Mucosa of rectum (tissue), 2 donors: Measurements from ENCODE around the gene TMEM187.
"Not testable (repeated sequence)": the region's sequence is repeated elsewhere in the genome, so short reads cannot be mapped to it uniquely, and the experiment has no call there.

Source experiments
- H3K27ac ChIP-seq, 2 donors: one replicate each; pipeline ENCODE4 v1.7.0; 2013; ENCODE audit warnings: inconsistent platforms in 2 of 2, low read depth in 2 of 2, low read length in 2 of 2
- H3K27me3 ChIP-seq, 2 donors: one replicate each; pipeline ENCODE4 v1.7.0; 2013; ENCODE audit warnings: low read length in 2 of 2; ENCODE audit not compliant: control insufficient read depth in 2 of 2, insufficient read depth in 2 of 2
- H3K36me3 ChIP-seq, 2 donors: one replicate each; pipeline ENCODE4 v1.7.0; 2013; ENCODE audit warnings: low read length in 2 of 2; ENCODE audit not compliant: control insufficient read depth in 2 of 2, insufficient read depth in 2 of 2
- H3K4me1 ChIP-seq, 2 donors: one replicate each; pipeline ENCODE4 v1.7.0; 2013; ENCODE audit warnings: low read length in 2 of 2, mild to moderate bottlenecking in 1 of 2; ENCODE audit not compliant: control insufficient read depth in 2 of 2, insufficient read depth in 2 of 2
- H3K4me3 ChIP-seq, 2 donors: one replicate each; pipeline ENCODE4 v1.7.0; 2013; ENCODE audit warnings: low read length in 2 of 2
- H3K9ac ChIP-seq, 2 donors: one replicate each; pipeline ENCODE4 v1.7.0; 2013; ENCODE audit warnings: low read length in 2 of 2, low read depth in 1 of 2, mild to moderate bottlenecking in 1 of 2
- H3K9me3 ChIP-seq, 2 donors: one replicate each; pipeline ENCODE4 v1.7.0; 2013; ENCODE audit warnings: low read length in 2 of 2; ENCODE audit not compliant: control insufficient read depth in 2 of 2
- donor health status: healthy.
- donor health status: Normal muscosa, but diverticular disease.

The TMEM187 gene

GRCh38 chrX:153969904-153970356 is 2.6 kb upstream of the TMEM187 start:
- H3K9ac ChIP-seq: peak overlapping the region in 1 of 2 donors; percentile 34
- H3K4me1 ChIP-seq: peaks cover 42 to 52% of the 10 kb centered on the region in 2 donors

DNA sequence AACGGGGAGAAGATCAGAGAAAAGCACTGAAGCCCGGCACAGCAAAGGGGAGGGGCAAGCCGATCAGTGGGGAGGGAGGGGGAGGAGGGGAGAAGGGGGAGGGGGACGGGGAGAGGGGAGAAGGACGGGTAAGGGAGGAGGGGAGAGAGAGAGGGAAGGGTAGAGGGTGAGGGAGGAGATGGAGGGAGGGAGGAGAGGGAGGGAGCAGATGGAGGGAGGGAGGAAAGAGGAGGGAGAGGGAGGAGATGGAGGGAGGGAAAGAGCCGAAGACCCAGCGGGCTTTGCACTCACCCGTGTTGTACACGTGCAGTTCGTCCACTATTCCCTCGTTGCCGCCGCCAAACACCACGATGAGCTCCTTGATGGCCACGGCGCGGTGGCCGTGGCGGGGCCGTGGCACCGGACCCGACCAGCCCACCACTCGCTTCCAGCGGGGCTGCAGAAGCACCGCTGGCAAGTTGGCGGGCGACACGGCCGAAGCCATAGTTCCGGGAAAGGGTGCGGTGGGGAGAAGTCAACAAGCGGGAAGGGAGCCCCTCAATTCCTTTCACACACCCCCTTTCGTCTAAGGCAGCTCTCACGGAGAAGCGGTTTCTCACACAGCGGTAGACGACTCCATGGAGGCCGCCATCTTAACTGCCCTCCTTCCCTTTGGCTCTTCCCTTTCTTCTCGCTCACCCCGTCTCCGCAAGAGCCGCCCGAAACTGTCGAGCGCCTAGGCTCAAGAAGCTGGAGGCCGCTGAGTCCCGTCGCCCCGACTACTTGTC is 2.0 kb upstream of the TMEM187 start:
- Histone ChIP-seq H3K36me3 (no peaks in the 10 kb centered on the region), H3K4me1 (peaks cover 42 to 52% of the 10 kb centered on the region in 2 donors), H3K9ac (peak overlapping the region; percentile 93 to 98), H3K9me3 (no peaks in the 10 kb centered on the region), H3K27ac (peak overlapping the region; percentile 99 to 100), H3K4me3 (peak overlapping the region; percentile 88 to 97), H3K27me3 (no peaks in the 10 kb centered on the region)

More at GRCh38 chrX:153969904-153970356, 2.6 kb upstream of the TMEM187 start:
- no peaks in the 10 kb centered on the region for H3K9me3 ChIP-seq
- H3K27ac ChIP-seq: peak overlapping the region; percentile 17 to 100
- no peaks in the 10 kb centered on the region for H3K36me3 ChIP-seq
- H3K4me3 ChIP-seq: peak overlapping the region; percentile 88 to 97
- no peaks in the 10 kb centered on the region for H3K27me3 ChIP-seq

DNA sequence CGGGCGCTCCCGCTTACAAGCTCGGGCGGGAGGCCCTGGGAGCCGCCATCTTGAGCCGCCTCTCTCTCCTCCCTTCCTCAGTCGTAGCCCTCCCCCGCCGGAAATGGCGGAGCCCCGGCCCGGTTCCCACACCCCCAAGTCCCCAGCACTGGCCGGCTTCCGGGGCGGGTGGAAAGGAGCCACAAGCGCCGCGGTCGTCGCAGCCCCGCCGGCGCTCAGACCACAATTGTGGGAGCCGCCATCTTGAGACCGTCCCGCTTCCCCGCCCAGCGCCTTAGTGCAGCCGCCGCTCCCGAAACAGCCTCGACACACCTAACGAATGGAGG is 1.5 kb upstream of the TMEM187 start:
- Histone ChIP-seq H3K4me1 (peaks cover 42 to 52% of the 10 kb centered on the region in 2 donors), H3K9me3 (no peaks in the 10 kb centered on the region), H3K9ac (peak overlapping the region; percentile 93 to 98), H3K36me3 (no peaks in the 10 kb centered on the region), H3K27ac (peak overlapping the region; percentile 99 to 100), H3K4me3 (peak overlapping the region; percentile 88 to 97), H3K27me3 (no peaks in the 10 kb centered on the region)

GRCh38 chrX:153971450-153972367 is 845 bp upstream of the TMEM187 start, which contains the start of gene HCFC1:
Gene HCFC1, minus strand, starts transcription at chrX:153971818. Its CDS starts 978 bp downstream, at chrX:153970840.
- Histone ChIP-seq H3K36me3 (no peaks in the 10 kb centered on the region), H3K4me3 (peak within 1 kb of the TSS; percentile 88 to 97), H3K27me3 (no peaks in the 10 kb centered on the region)

GRCh38 chrX:153973127-153974002 is 811 bp downstream of the TMEM187 start:
- Histone ChIP-seq H3K9ac (peak overlapping the region; percentile 83 to 93), H3K27ac (peak overlapping the region; percentile 99 to 100), H3K36me3 (no peaks in the 10 kb centered on the region), H3K4me3 (peak overlapping the region; percentile 76 to 88), H3K27me3 (no peaks in the 10 kb centered on the region), H3K9me3 (no peaks in the 10 kb centered on the region), H3K4me1 (peaks cover 28 to 34% of the 10 kb centered on the region in 2 donors)

More at GRCh38 chrX:153971450-153972367, 845 bp upstream of the TMEM187 start, which contains the start of gene HCFC1:
- Histone ChIP-seq H3K9me3 (no peaks in the 10 kb centered on the region), H3K4me1 (peaks cover 35 to 48% of the 10 kb centered on the region in 2 donors), H3K27ac (peak within 1 kb of the TSS; percentile 99 to 100), H3K9ac (peak within 1 kb of the TSS; percentile 93 to 98)

GRCh38 chrX:153974003-153974725 is 1.6 kb downstream of the TMEM187 start:
- Histone ChIP-seq H3K4me3 (peak overlapping the region; percentile 28 to 76), H3K36me3 (no peaks in the 10 kb centered on the region), H3K9ac (peak overlapping the region; percentile 83 to 93), H3K4me1 (peaks cover 21 to 28% of the 10 kb centered on the region in 2 donors), H3K9me3 (no peaks in the 10 kb centered on the region), H3K27ac (peak overlapping the region; percentile 99 to 100), H3K27me3 (no peaks in the 10 kb centered on the region)

DNA sequence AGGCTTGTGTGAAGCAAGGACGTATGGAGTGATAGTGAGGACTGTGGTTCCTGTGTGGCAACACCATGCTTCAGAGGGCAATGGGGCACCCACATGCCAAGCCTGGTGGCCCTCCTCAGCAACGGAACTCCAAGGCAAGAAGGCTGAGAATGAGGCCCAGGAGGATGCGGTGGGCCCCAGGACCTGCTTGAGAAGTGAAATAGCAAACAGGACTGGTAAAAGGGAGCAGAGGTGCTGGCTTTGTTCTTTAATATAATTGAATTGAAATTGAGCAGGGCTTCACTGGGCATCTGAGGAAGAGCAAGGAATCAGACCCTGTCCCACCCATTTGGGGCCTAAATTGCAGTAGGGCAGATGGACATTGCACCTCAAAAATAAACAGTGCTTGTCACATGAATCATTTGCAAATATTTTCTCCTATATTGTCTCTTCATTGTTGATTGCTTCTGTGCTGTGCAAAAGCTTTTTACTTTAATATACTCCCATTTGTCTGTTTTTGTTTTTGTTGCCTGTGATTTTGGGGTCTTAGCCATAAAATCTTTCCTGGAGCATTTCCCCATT is 2.3 kb downstream of the TMEM187 start:
- Histone ChIP-seq H3K4me3 (no peak overlapping the region), H3K9ac (no peak overlapping the region), H3K36me3 (no peaks in the 10 kb centered on the region), H3K27me3 (no peaks in the 10 kb centered on the region), H3K4me1 (peaks cover 17 to 22% of the 10 kb centered on the region in 2 donors), H3K27ac (peak overlapping the region; percentile 99 to 100), H3K9me3 (no peaks in the 10 kb centered on the region)

DNA sequence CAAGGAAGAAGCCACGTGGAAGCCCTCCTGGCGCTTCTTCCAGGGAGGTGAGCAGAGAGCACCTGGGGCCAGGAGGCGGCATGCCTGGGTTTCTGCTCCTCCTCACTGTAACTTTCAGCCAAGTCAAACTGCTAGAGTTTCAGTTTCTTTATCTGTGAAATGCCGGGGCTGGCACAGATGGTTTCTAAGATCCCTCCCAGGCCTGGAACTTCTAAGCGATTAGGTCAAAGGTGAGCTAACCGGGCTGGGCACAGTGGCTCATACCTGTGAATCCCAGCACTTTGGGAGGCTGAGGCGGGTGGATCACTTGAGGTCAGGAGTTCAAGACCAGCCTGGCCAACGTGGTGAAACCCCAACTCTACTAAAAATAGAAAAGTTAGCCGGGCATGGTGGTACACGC is 7.8 kb downstream of the TMEM187 start:
- H3K36me3 ChIP-seq, H3K9ac ChIP-seq, H3K27me3 ChIP-seq, H3K9me3 ChIP-seq, H3K4me3 ChIP-seq: not testable (repeated sequence)
- H3K4me1 ChIP-seq: peaks cover 6 to 12% of the 10 kb centered on the region in 2 donors
- H3K27ac ChIP-seq: peak overlapping the region in 1 of 2 donors; percentile 56

GRCh38 chrX:153981231-153981630 is 8.7 kb downstream of the TMEM187 start:
- Histone ChIP-seq H3K27me3 (peaks cover 5 to 11% of the 10 kb centered on the region in 2 donors), H3K9me3 (no peaks in the 10 kb centered on the region), H3K9ac (no peak overlapping the region), H3K4me1 (peaks cover 7 to 14% of the 10 kb centered on the region in 2 donors), H3K27ac (peak overlapping the region; percentile 21 to 49), H3K4me3 (no peak overlapping the region), H3K36me3 (no peaks in the 10 kb centered on the region)
